ENCODE data around the gene ANKRD29.

Gene ANKRD29

GRCh38 chr18:23683671-23684070 is 21.0 kb upstream of the ANKRD29 start:
- no peak for DNase-seq

- no peak for DNase-seq
Measured at GRCh38 chr18:23683155-23683554, 20.4 kb upstream of the ANKRD29 start.

DNA sequence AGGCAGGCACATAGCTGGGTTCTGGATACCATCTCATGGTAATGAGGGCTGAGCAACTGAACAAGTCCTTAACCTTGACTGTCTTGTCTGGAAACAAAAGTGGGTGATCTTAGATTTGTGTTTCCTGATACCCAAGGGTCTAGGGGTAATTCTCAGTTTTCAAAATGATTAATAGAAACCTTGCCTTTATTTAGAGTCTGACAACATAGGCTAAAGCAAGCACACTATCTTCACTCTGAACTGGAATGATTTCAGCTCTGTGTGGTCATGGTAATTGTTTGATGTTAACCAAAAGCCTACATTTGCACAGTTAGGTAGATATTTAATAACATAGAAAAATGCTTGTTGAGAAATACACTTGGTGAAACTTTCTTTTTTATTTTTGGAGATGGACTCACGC is 19.8 kb upstream of the ANKRD29 start:
- no peak for DNase-seq

- DNase-seq: no peak
Measured at GRCh38 chr18:23682045-23682444, 19.3 kb upstream of the ANKRD29 start.

- DNase-seq: no peak
Measured at GRCh38 chr18:23675896-23676295, 13.2 kb upstream of the ANKRD29 start.

- no peak for DNase-seq
Measured at GRCh38 chr18:23675236-23675635, 12.5 kb upstream of the ANKRD29 start.

DNA sequence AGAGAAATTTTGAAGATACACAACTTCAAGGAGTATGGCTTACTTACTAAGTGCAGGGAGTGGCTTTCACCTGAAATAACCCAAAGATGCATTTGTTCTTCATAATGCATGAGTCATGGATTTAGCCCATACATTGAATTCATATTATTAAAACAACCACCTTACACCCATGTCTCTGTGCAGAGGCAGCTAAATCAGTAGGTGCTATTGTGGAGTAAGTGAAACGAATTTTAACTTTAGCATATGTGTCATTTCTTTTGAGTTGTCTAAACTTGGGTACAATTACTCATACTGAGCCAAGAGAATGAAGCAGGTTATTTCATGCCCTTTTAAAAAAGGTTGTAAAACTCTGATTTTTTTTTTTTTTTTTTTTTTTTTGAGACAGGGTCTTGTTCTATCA is 11.0 kb upstream of the ANKRD29 start:
- no peak for DNase-seq

DNA sequence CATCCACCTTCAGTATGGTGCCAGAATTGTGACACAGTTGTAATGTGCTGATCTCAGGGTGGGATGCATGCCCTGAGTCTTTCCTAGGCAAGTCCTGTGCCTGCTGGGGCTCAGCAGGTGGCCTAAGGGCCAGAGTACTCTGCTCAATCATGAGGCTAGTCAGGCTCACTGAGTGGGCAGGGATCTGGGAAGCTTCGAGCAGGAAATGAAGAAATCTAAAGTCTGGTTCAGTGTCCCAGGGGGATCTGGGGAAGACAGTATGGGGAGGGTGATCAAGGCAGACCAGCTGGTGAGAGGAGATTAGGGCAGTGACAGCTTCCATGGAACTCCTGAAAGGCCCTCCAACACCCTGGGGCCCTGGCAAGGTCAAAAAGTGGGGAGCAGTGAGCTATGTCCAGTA is 8.9 kb upstream of the ANKRD29 start:
- no peak for DNase-seq

DNA sequence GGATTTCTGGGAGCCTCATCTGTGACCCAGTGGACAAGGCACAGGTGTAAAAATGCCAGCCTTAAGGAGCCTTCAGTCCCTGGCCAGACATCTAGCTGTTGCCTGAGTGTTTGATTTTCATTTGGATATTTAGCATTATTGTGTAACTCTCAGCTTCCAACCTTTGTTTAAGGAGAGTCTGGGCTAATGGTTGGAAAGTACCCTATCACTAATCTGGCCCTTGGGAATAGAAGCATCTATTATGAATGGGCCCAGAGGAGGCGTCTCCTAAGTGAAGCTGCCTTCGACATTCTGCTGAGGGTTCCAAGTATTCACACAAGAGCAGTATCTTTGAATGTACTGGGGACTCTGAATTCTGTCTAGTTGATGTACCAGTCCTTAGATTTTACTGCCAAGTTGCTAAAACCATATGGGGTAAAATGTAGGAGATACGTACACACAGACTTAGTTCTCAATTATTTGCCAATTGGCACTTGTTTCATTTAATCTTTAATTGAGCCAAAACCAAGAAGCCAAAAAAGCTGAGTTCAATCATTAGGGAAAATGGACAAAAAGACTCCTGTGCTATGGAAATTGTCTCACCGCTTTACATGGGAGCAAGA is 7.2 kb upstream of the ANKRD29 start:
- peak in 1 of 3 experiments; percentile 25 for DNase-seq

- no peak for DNase-seq
Measured at GRCh38 chr18:23669202-23669766, 6.6 kb upstream of the ANKRD29 start.

DNA sequence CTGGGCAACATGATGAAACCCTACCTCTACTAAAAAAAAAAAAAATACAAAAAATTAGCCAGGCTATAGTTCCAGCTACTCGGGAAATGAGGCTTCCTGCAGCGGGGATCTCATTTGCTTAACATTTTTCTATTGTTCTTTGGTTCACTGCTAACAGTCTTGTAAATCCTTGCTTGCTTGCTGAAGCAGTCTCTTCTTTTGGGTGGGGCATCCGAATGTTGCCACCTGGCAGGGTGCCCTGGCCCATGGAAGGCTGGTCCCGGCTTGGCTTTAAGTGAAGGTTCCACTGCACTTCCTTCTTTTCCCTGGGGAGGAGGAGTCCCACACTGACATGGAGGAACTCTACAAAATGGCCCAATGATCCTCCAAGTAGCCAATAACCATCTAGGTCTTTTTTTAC is 6.0 kb upstream of the ANKRD29 start:
- no peak for DNase-seq

GRCh38 chr18:23667114-23667513 is 4.4 kb upstream of the ANKRD29 start:
- DNase-seq: no peak

DNA sequence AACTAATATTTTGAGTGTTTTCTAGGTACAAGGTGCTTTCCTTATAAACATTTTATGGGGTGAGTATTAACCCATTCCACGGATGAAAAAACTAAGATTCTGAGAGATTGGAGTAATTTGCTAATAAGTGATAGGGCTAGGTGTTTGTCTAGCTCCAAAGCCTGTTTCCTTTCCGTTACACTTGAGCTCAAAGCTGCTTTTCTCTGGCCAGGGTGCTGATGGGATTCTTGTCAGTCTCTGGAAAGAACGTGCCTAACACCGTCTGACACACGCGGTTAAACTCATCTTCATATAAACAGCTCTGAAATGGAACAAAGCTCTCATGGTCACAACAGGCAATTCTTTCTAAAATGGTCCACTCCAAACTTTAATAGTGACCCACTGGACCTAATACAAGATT is 2.0 kb upstream of the ANKRD29 start:
- DNase-seq: no peak

DNA sequence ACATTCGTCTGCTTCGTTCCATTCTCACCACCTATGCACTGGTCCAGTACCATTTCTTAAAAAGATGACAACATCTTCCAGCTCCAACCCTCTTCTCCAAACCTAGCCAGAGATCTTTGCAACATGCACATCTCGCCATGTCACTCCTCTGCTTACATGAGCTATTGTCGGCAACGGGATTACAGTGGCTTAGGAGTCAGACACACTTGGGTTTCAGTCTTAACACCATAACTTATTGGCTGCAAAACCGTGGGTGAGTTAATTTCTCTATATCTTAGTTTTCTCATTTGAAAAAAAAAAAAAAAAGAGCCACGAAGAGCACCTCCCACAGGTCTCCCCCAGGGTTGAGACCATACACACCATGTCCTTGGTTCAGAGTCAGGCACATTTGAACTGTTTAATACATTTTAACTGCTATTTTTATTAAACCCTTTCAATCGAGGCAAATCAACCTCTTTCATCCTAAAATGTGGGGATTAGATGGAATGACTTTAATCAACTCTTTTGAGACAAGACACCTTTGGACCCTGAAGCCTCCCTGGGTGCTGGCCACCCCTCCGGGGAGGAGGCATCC is 889 bp downstream of the ANKRD29 start:
- peak in 1 of 3 experiments; percentile 41 for DNase-seq

DNA sequence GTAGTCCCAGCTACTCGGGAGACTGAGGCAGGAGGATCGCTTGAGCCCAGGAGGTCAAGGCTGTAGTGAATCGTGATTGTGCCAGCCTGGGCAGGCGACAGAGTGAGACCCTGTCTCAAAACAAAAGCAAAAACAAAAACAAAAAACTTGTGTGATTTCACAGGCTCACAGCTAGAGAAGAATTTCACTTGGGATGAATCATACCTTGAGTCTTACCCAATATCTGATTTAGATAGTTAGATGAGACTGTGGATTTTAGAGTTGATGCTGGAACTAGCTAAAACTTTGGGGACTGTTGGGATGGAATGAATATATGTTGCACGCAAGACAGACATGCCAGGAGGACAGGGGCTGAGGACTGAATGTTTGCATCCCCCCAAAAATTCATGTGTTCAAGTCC is 4.4 kb downstream of the ANKRD29 start:
- DNase-seq: no peak

GRCh38 chr18:23652232-23652631 is 10.5 kb downstream of the ANKRD29 start:
- DNase-seq: no peak

- DNase-seq: peak in 2 of 3 experiments; percentile 36 to 65
Measured at GRCh38 chr18:23650968-23651927, 11.5 kb downstream of the ANKRD29 start.

- DNase-seq: no peak
Measured at GRCh38 chr18:23648940-23649607, 13.6 kb downstream of the ANKRD29 start.

DNA sequence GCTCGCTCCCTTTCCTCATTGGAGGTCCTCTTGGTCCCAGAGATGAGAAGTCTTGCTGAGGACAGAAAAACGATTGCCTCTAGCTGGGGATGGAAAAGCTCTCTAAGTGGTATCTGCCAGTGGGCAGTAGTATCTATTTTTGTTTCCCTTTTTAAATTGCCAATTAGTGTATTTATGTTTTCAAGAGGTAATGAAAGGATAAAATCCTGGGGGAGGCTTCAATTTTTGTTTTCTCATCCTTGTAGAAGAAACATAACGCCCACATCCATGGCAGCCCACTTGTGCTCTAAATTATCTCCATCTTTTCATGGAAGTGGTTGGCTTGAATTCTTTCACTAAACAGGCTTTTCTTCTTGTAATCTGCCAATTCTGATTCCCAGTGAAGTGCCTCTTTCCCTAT is 14.3 kb downstream of the ANKRD29 start:
- no peak for DNase-seq

DNA sequence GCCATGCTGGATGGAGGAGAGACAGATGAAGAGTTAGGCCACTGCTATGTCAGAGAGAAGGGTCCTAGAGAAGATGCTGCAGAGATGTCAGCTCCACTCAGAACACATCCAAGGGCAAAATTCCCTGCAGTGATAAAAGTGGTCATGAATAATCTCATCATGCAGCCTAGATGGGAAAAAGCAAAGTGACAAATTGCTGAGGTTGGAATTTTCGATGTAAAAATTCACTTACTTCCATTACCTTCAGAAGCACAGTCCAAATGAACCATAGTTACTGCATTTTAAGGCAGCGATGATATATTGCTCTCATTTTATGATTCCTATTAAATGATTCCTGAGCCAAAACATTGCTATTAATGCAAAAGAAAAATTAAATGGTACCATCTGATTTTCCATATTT is 16.4 kb downstream of the ANKRD29 start:
- DNase-seq: no peak

DNA sequence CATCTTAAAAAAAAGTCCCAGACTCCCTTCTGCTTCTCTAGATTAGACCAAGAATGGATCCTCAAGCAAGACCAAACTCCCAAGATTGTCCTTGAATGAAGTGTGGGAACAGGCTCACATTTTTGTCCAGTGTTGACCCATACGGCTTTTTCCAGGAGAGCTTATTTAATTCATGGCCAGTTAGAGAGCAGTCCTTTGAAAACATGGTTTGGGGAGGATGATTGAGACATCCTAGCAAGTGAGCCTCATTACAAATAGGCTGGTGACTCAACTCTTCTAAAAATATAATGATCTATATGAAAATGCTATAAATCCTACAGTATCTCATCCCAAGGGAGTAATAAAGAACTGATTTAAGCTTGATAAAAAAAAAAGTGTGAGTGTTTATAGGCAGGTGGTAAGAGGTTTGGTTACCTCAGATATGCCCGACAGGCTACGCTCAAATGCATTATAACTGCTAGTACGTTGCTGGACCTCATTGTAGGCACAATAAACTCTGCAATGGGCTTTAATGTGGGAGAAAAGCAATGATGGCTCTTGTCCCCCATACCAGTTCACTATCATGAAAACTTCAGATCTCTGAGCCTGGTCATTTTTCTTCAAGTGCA is 17.0 kb downstream of the ANKRD29 start:
- DNase-seq: no peak

DNA sequence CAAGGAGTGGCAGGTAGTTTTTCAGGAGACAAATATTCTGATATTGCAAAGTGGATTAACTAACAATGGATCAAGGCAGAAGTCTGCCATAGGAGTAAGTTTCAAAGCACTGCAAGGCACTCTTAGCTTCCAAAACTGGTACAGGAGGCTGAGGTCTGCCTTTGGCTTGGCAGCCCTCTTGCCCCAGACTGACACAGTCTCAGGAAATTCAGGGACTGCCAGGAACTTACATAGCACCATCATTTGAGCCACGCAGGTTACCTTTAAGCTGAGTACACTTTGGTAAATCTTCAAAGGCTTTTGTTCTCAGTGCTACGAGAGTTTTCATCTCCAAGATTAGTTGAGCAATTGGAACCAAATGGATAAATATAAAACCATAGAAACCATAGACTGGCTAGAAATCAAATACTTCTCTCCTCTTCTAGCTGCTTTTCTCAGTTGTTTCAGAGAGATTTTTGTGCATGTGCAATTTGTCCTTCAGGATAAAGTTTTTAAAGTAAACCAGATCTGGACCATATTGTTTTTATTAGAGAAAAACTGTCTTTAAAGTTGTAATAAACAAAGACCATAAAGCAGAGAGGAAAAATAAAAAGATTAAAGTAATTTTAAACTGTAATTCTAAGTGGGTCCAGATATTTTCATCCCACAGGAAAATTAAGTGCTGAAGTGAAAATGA is 18.8 kb downstream of the ANKRD29 start:
- DNase-seq: no peak

Data from NCI-H1417 (cell line).